GM19240 (cell line): ENCODE results near the gene GRID1.

Experiments used
- DNase-seq: peaks from one replicate; pipeline ENCODE4 v3.0.0; 2011; ENCODE audit warnings: low spot score; ENCODE audit not compliant: insufficient read length

Gene GRID1

GRCh38 chr10:86170255-86171108 lies 196.1 kb downstream of the GRID1 start:
- DNase-seq, result no peak

DNA sequence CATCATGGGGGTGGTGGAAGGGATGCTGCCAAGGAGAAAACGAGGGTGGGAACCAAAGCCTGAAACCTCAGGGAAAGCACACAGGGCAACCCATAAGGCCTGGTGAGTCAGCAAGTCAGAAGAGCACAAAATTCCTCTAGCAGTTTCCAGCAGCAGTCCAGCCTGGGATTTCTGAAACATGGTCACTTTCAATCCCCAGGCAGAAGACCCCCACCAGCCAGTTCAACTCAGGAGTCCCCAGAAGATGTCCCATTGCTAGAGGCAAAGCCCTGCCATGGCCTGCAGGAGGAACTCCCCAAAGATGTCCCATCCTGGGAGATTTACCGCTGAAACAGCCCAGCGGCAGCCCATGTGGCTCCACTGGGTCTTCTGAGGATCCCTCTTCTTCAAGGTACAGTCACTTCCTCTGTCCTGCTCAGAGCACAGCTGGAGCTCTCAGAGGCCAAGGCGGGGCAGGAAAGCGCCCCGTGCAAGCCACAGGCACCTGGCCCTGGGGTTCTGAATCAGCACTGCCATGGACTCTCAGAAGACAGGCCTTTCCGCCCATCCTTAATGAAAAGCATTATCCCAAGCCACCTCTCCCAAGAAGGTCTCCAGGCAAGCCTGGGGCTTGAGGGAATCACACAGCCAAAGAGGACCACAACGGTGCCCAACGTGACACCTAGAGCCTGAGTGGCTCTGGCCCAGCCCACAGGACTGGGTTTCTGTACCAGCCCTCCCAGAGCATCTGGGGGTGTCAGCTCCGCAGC lies 196.9 kb downstream of the GRID1 start:
- DNase-seq, result no peak

GRCh38 chr10:86169066-86169465 lies 197.5 kb downstream of the GRID1 start:
- DNase-seq, result no peak

DNA sequence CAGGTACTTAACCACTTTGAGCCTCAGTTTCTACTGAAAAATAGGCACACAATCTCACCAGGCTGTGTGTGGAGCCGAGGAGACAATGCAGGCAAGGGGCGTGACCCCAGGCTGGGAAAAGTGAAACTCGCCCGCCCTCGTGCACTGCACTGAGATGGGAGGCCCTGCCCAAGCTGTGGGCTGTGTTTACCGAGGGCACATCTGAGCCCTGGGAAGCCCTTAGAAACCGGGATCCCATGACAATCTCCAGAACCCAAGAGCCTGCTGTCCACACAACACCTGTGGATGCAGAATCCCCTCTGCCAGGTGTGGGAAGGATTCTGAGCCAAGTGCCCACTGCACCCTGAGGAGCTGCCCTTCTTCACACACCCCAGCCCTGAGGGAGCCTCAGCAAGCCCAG lies 198.3 kb downstream of the GRID1 start:
- DNase-seq, result no peak

- DNase-seq, result no peak
These were observed 198.8 kb downstream of the GRID1 start for GRCh38 chr10:86167762-86168128.

DNA sequence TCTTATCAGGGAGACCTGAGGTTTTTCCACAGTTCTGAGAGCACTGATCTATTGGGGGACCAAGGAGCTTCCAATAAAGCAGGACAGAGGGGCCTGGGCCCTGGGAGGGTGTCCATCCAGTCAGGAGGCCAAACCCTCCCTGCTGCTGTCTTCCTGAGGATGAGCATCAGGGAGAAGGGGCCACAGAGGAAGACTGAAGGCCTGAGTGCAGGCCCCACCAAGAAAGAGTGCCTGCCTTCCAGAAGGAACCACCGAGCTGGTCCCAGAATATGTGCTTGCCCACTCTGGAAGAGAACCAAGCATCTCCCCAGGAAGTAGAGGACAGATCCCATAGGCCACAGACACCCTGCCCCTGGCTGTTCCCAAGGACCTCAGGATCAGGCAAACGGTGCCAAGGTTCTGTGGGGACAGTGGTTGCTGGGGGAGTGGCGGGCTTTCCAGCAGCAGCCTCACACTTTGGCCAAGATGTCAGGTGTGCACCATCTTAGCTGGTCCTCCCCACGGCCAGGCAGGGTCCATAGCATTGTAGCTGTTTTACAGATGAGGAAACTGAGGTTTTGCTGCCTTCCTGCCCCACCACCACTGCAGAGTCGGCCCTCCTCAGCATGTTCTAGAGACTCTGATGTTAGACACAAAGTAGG lies 199.4 kb downstream of the GRID1 start:
- DNase-seq, result no peak

DNA sequence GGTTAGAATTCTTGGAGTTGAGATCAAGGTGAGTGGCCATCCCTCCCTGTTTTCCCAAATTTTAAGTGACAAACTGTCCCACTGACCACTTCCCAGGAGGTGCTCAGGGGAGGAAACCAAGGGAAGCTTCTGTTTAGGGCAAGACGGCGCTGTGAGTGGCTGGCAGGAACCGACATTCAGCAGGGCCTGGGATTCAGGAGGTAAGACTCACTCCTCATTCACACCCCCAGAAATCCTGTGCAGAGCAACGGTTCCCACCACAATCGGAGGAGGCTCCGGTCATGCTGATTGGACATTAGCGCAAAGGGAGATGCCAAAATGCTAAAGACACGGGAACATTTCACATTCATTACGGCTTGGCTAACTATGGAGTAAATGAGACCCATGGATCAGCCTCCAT lies 200.9 kb downstream of the GRID1 start:
- no peak for DNase-seq

DNA sequence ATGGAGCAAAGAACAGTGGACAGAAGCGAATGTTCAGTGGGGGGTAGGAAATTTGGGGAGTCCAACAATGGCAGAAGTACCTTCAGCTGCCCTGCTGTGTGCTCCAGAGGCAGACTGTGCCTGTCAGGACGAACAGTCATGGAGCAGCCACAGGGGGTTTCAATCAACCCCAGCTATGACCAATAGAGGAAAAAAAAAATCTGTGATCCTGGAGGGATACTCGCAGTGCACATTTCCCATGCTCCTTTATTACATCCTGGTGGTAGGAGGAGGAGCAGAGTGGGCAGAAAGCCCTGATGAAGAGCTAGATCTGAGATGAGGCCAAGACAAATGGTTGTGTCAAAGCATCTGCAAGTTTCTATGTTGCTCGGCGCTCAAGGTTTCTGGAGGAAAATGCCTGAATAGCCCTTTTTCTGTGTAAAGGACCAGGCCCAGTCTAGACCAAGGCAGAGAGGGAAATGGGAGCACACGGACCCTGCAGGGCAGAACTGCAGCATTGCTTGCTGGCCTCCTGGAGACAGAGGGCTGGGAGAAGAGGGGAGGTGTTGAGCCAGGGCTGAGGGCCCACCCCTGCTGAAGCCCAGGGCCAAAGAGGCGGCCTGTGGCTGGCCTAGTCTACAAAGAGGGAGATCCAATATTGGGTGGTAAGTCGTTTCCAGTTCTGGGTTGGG lies 201.5 kb downstream of the GRID1 start:
- DNase-seq, result no peak

- no peak for DNase-seq
These were observed 202.3 kb downstream of the GRID1 start for GRCh38 chr10:86164174-86164774.

GRCh38 chr10:86163522-86164173 lies 202.9 kb downstream of the GRID1 start:
- DNase-seq, result no peak

DNA sequence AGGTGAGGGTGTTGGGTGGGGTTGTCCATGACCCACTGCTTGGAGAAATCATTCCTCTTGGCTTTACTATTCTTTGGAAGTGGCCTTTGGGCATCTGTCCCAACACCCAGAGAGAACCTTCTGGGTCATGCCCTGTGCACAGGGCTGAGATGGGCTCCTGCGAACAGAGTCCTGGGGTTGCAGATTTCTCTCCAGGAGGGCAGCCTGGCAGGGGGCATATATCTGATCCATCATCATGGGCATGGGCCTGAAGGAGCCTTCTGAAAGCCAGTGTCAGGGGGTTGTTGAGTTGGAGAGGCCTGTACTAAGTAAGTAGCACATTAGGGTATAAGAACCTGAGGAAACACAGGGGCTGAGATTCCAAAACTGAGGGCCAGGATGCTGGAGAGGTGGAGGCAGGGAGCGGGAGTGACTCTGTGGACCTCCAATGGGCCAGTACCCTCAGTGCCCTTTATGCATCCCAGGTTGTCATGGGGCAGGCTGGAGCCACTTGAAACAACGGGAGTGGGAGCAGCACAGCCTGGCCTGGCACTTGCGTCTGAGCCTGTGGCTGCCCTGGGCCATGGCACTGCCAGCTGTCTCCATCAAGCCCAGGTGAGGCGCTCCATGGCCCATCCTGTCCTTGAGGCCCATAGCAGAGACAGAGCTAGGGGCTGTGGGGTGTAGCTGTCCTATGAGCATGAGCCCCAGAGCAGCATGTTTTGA lies 203.7 kb downstream of the GRID1 start:
- no peak for DNase-seq

DNA sequence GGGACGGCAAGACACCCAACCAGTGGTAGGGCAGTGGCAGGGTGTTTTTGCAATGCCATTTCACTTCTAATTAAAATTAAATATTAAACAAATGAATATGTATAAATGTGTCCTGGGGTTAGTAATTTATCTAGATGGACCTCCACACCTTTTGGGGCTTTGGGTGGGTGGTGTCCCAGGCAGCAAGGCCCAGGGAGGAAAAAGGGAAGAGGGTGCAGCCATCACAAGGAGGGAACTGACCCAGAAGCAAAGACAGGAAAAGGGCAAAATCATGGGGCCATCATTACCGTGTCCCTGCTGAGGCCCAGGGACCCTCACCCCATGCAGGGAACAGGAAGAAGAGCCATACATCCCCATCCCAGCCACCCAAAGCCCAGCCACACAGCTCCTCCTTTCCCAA lies 204.6 kb downstream of the GRID1 start:
- DNase-seq, result no peak

DNA sequence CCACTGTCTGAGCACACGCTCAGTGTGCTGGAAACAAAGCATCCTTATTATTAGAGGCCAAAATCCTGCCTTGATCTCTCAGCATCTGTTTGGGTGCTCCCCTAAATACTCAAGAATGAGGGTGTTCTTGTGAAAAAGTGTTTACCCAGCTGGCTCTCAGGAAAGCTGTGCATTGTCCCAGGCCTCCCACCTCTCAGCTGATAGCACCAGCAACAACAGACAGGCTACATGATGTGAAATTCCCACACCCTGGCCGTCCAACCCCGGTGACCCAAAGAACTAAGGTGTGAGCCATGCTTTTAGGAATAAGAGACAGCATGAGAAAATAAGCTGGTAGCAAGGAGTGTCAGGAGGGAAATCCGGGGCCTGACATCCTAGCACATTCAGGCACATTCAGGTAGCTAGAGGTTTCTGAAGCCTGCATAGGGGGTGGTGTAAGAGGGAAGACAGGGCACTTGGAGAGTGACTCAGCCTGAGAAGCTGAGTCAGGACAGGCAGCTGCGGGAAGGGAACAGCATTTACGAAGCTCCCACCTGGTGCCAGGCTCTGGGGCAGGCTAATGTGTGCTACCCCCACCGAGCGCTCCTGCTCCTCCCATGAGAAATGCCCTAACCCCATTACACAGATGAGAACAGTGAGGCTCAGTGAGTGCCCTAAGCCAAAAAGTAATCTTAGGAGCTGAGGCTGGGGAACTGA lies 205.6 kb downstream of the GRID1 start:
- no peak for DNase-seq

DNA sequence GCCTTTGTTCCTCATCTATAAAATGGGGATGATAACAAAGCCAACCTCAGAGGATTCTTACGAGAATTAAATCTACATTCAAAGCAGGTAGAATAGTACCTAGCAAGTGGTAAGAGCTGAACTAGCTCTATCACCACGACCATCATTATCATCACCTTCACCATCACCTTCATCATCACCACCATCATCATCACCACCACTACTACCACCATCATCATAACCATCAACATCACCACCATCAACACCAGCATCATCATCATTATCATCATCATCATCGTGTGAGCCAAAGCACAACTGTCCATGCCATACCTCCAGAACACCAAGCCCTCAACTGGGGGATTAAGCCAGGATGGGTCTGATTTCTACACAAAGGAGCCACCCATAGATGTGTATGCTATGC lies 206.8 kb downstream of the GRID1 start:
- no peak for DNase-seq

DNA sequence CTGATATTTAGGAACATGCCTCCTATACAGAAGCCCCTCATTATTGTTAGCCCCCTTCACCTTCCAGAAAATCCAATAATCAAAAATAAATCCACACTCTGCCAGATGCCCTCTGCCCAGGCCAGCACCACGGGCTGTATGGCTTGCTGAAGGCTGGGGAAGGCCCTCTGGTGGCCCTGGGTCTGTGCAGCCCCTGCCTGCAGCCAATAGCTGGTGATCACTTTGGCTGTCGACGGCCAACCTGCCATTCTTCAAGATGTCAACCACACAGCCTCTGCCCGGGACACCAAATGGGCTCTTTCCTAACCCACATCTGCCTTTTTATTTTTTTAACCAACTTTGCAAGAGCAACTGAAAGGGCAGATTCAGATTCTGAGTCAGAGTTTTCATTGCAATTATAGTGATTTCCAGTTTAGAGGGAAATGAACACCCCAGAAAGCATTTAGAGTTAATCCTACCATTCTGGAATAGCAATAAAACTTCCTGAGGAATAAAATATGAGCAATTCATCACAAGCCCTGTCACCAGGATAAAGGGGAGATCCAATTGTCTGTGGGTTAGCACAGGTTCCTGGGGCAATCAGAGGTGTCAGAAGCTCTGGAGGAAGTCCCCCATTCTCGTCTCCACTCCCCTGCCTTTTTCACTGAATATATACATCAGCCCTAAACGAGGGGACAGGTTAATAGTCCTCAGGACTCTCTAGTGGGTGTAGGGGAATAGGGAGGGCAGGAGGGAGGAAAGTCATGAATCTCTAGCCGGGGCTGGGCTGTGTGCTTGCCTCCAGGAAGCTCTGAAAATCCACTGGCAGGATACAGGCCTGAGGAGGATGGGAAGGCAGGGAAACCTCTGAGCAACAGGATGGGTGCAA lies 211.3 kb downstream of the GRID1 start:
- DNase-seq, result no peak

DNA sequence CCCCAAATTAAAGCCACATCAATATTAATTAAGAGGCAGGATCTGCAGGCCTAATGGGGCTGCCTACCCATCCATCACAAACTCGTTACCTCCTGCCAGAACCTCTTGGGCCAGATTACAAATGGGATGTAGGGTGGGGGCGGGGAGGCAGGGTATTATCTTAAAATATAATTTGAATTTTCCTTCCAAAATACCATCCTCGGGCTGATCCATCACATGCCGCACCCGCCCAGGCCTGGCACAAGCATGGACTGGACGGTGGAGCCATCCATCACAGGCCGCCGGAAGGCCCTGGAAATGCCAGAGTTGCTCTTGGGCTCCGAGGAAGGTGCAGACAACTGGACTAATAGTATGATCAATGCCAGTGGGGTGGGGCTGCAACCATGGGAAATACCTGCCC lies 212.8 kb downstream of the GRID1 start:
- no peak for DNase-seq

- no peak for DNase-seq
These were observed 213.7 kb downstream of the GRID1 start for GRCh38 chr10:86152911-86153310.

GRCh38 chr10:86152354-86152753 lies 214.2 kb downstream of the GRID1 start:
- no peak for DNase-seq

DNA sequence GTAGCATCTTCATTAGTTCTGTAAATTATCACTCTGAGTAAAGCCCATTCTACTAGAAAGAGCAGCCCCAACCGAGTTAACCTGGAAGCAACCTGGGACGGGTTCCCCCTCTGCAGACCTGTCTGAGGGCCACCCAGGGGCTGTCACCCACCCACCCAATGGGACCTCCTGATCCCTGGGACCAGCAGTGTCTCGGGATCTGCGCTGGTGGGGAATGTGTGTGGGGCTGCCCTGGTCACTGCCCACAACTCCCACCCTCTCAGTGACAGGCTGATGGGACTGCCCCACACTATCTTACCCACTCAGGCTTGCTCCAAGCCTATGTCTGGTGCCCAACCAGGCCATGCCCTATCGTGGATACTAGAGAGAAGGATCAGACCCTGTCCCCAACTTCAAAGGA lies 215.0 kb downstream of the GRID1 start:
- DNase-seq, result no peak
